ENCODE measurements around the gene TXNDC12. TPM values are rescaled to one million over a fixed set of nuclear protein-coding genes. Genes with fewer than 3 reads are reported as not detected.

The TXNDC12 gene
- total RNA-seq, 2 donors from 2014 or later: 30.2 to 39.5 TPM

DNA sequence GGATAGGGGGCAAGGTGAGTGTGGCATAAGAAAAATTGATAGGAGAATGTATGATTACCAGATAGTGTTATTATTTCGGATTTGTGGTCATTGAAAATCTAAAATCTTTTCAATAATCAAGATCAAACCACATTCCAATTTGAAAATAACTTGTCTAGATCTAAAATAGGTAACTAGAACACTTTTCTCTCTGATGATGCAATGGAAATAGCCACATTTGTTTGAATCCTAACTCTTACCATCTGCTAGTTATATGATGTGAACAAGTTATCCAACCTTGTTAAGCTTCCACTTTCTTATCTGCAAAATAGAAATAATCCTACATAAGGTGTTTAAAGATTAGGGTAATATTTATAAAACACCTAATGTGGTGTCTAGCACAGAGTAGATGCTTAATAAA, 4.9 kb upstream of the TXNDC12 start:
- Histone ChIP-seq H3K36me3 (peaks cover 41% of the 10 kb centered on the region), H3K9me3 (no peaks in the 10 kb centered on the region)
- no peak for DNase-seq (ENCODE audit: low spot score)

DNA sequence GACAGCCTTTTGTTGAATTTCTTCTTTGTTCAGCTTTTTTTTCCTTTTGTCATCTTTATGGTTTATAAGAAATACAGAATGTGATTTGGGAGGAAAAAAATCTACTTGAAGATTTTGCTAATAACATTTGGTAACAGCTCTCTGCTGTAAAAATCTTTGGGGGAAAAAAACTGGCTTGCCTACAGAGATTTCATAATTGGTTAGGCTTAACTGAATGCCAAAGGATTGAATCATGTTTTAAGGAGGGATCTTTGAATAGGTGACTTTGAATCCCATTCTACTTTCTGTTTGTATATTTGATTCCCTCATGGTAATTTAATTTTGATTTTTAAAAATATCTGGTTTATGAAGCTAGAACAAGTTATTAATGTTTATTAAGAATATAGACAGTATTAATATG, 4.3 kb upstream of the TXNDC12 start:
- no peak for DNase-seq (ENCODE audit: low spot score)
- H3K4me3 ChIP-seq: no peak overlapping the region
- H3K36me3 ChIP-seq: peaks cover 36% of the 10 kb centered on the region
- TF ChIP-seq CTCF (IDR thresholded peaks at IDR 0.05): no peak
- H3K27ac ChIP-seq: no peak overlapping the region
- H3K9me3 ChIP-seq: no peaks in the 10 kb centered on the region
- peaks cover 0 to 33% of the 10 kb centered on the region in 2 donors for H3K4me1 ChIP-seq
- no peaks in the 10 kb centered on the region for H3K27me3 ChIP-seq

More for the DNA sequence above, 4.9 kb upstream of the TXNDC12 start:
- H3K4me3 ChIP-seq: no peak overlapping the region
- no peak overlapping the region for H3K27ac ChIP-seq
- H3K4me1 ChIP-seq: peaks cover 0 to 30% of the 10 kb centered on the region in 2 donors
- no peak for TF ChIP-seq CTCF (IDR thresholded peaks at IDR 0.05)
- H3K27me3 ChIP-seq: no peaks in the 10 kb centered on the region

- Histone ChIP-seq H3K9me3 (no peaks in the 10 kb centered on the region), H3K4me1 (peaks cover 0 to 42% of the 10 kb centered on the region in 2 donors), H3K27ac (peak overlapping the region in 1 of 2 donors; percentile 15), H3K36me3 (peaks cover 24% of the 10 kb centered on the region), H3K4me3 (no peak overlapping the region), H3K27me3 (no peaks in the 10 kb centered on the region)
- no peak for DNase-seq (ENCODE audit: low spot score)
- TF ChIP-seq CTCF (IDR thresholded peaks at IDR 0.05): no peak
Measured at GRCh38 chr1:52057876-52058415, 3.0 kb upstream of the TXNDC12 start.

DNA sequence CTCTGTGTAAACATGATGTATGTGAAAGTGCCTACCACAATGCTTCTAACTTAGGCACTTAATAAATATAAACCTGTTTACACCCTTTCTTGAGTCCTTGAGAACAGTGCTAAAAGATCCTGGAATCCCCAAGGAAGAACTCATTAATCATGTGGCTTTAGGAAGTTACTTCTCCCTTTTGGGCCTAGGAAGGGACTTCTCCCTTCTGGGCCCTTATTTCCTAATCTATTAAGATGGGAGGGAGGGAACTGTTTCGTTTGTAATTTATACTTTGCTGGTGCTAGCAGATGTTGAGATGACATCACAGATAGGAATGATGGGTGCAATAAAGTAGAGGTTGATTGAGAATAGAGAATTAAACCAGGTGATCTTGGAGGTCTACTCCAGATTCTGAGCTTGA, 2.3 kb upstream of the TXNDC12 start:
- Histone ChIP-seq H3K27me3 (no peaks in the 10 kb centered on the region), H3K4me3 (peak overlapping the region; percentile 67 to 83), H3K9me3 (no peaks in the 10 kb centered on the region), H3K36me3 (peaks cover 17% of the 10 kb centered on the region), H3K4me1 (peaks cover 0 to 42% of the 10 kb centered on the region in 2 donors), H3K27ac (peak overlapping the region; percentile 87 to 95)
- no peak for TF ChIP-seq CTCF (IDR thresholded peaks at IDR 0.05)
- DNase-seq (ENCODE audit: low spot score): no peak

GRCh38 chr1:52056937-52057231, 1.9 kb upstream of the TXNDC12 start:
- peaks cover 16% of the 10 kb centered on the region for H3K36me3 ChIP-seq
- H3K9me3 ChIP-seq: no peaks in the 10 kb centered on the region
- H3K4me3 ChIP-seq: peak overlapping the region; percentile 67 to 83
- peaks cover 0 to 42% of the 10 kb centered on the region in 2 donors for H3K4me1 ChIP-seq
- peak overlapping the region; percentile 87 to 95 for H3K27ac ChIP-seq
- no peak for TF ChIP-seq CTCF (IDR thresholded peaks at IDR 0.05)
- no peaks in the 10 kb centered on the region for H3K27me3 ChIP-seq
- DNase-seq (ENCODE audit: low spot score): no peak
